HepG2 (cell line): ENCODE results near the gene FASTKD1. TPM values are rescaled to one million over a fixed set of nuclear protein-coding genes. Genes with fewer than 3 reads are reported as not detected.

Experiments used
- ARID2 ChIP-seq: sonication (generic); formaldehyde crosslinking; IDR thresholded peaks from 2 replicates; pipeline ENCODE4 v1.8.1; 2022; ENCODE audit warnings: mild to moderate bottlenecking, missing genetic modification reagents, borderline replicate concordance
- DNMT3B ChIP-seq: conservative IDR thresholded peaks from 2 replicates; pipeline ENCODE4 v1.6.1; 2016; ENCODE audit warnings: missing biosample characterization, control low read depth
- ELF1 ChIP-seq: sonication (generic); formaldehyde crosslinking; IDR thresholded peaks from 2 replicates; pipeline ENCODE4 v1.4.0; 2020; ENCODE audit warnings: missing genetic modification reagents
- FOXC1 ChIP-seq: sonication (generic); formaldehyde crosslinking; IDR thresholded peaks from 2 replicates; pipeline ENCODE4 v1.8.0; 2022; ENCODE audit warnings: mild to moderate bottlenecking, missing genetic modification reagents, borderline replicate concordance
- HNRNPK ChIP-seq: fragments of 200-400 bp; formaldehyde crosslinking; IDR thresholded peaks from 2 replicates; pipeline ENCODE4 v1.6.1; 2018; ENCODE audit warnings: low read length, low read depth, moderate library complexity, mild to moderate bottlenecking; ENCODE audit not compliant: poor library complexity, severe bottlenecking
- NCOR1 ChIP-seq: fragments of 200-600 bp; sonication (generic); IDR thresholded peaks from 2 replicates; pipeline ENCODE4 v1.7.0; 2017; ENCODE audit warnings: antibody characterized with exemption, low read length, borderline replicate concordance
- NR1H2 ChIP-seq: sonication (generic); formaldehyde crosslinking; IDR thresholded peaks from 2 replicates; pipeline ENCODE4 v1.8.1; 2022; ENCODE audit warnings: low read depth, missing genetic modification reagents, borderline replicate concordance
- TEAD2 ChIP-seq: sonication (generic); formaldehyde crosslinking; IDR thresholded peaks from 2 replicates; pipeline ENCODE4 v1.9.0; 2021; ENCODE audit warnings: missing genetic modification reagents
- ZBTB38 ChIP-seq: sonication (generic); formaldehyde crosslinking; IDR thresholded peaks from 2 replicates; pipeline ENCODE4 v1.5.1; 2020; ENCODE audit warnings: mild to moderate bottlenecking, missing genetic modification reagents
- ZFY ChIP-seq: sonication (generic); formaldehyde crosslinking; IDR thresholded peaks from 2 replicates; pipeline ENCODE4 v1.4.0; 2020; ENCODE audit warnings: missing genetic modification reagents
- ZNF263 ChIP-seq: sonication (generic); formaldehyde crosslinking; IDR thresholded peaks from 2 replicates; pipeline ENCODE4 v1.4.0; 2020; ENCODE audit warnings: missing genetic modification reagents
- ZNF382 ChIP-seq: sonication (generic); formaldehyde crosslinking; IDR thresholded peaks from 2 replicates; pipeline ENCODE4 v1.5.0; 2020; ENCODE audit warnings: missing genetic modification reagents, mild to moderate bottlenecking, borderline replicate concordance
- ZNF547 ChIP-seq: sonication (generic); formaldehyde crosslinking; IDR thresholded peaks from 2 replicates; pipeline ENCODE4 v1.5.1; 2020; ENCODE audit warnings: mild to moderate bottlenecking, missing genetic modification reagents
- ZNF75D ChIP-seq: sonication (generic); formaldehyde crosslinking; IDR thresholded peaks from 2 replicates; pipeline ENCODE4 v1.8.1; 2023; ENCODE audit warnings: missing genetic modification reagents, mild to moderate bottlenecking, borderline replicate concordance
- ZNF883 ChIP-seq: sonication (generic); formaldehyde crosslinking; IDR thresholded peaks from 2 replicates; pipeline ENCODE4 v1.5.1; 2020; ENCODE audit warnings: mild to moderate bottlenecking, missing genetic modification reagents; ENCODE audit errors: not compliant biosample characterization
- polyA plus RNA-seq, 8 experiments: library from polyadenylated mRNA; depleted of rRNA in 3 of 8; stranded (reverse) in 7 of 8; unstranded in 1 of 8; fragments of >200 nt; fragmentation: Illumina TruSeq in 4 of 8; extraction: Trizol in 4 of 8; gene quantifications; 2 replicates each; pipeline versions ENCODE4 v1.2.1 to v1.2.3, GENCODE V29; 2011 to 2016; ENCODE audit warnings: low read depth in 4 of 8, missing spikeins in 1 of 8, mixed read lengths in 1 of 8; ENCODE audit not compliant: insufficient read depth in 1 of 8
- total RNA-seq, 5 experiments: library from RNA; depleted of rRNA; stranded (reverse); fragments of >200 nt; fragmentation: Illumina TruSeq; extraction: Trizol; gene quantifications; 2 replicates each; pipeline ENCODE4 v1.2.3, GENCODE V29; 2016; ENCODE audit warnings: low read depth in 1 of 5
- TF ChIP-seq, protein P1 (sequence below): IDR thresholded peaks from 2 replicates; pipeline ENCODE4 v1.4.0; 2020; ENCODE audit warnings: mild to moderate bottlenecking, missing genetic modification reagents
- TF ChIP-seq, protein P2 (sequence below): sonication (generic); formaldehyde crosslinking; IDR thresholded peaks from 2 replicates; pipeline ENCODE4 v1.5.0; 2020; ENCODE audit warnings: mild to moderate bottlenecking, missing genetic modification reagents
- TF ChIP-seq, protein P3 (sequence below): IDR thresholded peaks from 2 replicates; pipeline ENCODE4 v1.6.1; 2016; ENCODE audit warnings: missing compliant biosample characterization, missing genetic modification reagents, borderline replicate concordance
- TF ChIP-seq, protein P4 (sequence below): sonication (generic); formaldehyde crosslinking; IDR thresholded peaks from 2 replicates; pipeline ENCODE4 v1.5.1; 2020; ENCODE audit warnings: mild to moderate bottlenecking, moderate library complexity, missing genetic modification reagents

The FASTKD1 gene
- total and polyA plus RNA-seq, 2 of the 13 experiments (the other 11 are each of a cell fraction or from before 2014, with no cell fraction given): 35.0 to 38.0 TPM

DNA sequence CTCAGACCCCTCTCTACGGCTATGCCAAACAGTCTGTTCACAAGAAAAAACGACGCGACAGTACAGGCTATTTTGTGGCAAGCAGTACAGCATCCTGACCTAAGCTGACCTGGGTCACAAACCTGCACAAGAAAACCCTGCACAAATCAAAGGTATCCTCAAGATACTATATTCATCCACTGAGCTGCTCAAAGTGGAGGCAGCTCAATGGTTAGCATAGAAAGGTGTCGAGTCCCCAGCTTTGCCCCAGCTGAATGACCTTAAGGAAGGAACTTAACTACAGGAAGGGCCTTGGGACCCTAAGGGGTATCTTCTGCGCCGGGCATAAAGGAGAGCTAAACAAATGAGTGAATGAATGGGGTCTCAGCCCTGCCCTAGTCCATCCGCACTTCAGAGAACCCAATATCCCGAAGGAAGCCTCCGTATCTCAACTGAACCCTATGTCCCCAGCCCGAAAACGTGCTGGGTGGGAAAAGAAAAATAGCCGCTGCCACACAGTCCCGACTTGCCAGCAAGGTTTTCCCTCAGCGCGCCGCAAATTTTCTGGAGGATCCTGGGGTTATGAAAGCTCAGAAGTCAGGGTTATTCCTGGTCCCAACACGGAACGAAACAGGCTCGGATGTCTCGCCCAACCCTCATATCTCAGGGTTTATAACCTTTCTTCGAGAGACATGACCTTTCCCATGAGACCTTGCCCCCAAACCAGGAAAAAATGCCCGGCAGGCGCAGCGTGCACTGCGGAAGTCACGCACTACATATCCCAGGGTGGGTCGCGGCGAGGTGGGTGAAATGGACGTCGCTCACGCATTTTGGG lies at the start of gene FASTKD1 (continued):
- TF ChIP-seq ZNF75D (CRISPR knock-in tag): no peak
- 0 out of 2 replicates have a peak, but pooled peaks have one; percentile 37 for TF ChIP-seq DNMT3B (CRISPR knock-in tag)
- TF ChIP-seq, protein P1, sequence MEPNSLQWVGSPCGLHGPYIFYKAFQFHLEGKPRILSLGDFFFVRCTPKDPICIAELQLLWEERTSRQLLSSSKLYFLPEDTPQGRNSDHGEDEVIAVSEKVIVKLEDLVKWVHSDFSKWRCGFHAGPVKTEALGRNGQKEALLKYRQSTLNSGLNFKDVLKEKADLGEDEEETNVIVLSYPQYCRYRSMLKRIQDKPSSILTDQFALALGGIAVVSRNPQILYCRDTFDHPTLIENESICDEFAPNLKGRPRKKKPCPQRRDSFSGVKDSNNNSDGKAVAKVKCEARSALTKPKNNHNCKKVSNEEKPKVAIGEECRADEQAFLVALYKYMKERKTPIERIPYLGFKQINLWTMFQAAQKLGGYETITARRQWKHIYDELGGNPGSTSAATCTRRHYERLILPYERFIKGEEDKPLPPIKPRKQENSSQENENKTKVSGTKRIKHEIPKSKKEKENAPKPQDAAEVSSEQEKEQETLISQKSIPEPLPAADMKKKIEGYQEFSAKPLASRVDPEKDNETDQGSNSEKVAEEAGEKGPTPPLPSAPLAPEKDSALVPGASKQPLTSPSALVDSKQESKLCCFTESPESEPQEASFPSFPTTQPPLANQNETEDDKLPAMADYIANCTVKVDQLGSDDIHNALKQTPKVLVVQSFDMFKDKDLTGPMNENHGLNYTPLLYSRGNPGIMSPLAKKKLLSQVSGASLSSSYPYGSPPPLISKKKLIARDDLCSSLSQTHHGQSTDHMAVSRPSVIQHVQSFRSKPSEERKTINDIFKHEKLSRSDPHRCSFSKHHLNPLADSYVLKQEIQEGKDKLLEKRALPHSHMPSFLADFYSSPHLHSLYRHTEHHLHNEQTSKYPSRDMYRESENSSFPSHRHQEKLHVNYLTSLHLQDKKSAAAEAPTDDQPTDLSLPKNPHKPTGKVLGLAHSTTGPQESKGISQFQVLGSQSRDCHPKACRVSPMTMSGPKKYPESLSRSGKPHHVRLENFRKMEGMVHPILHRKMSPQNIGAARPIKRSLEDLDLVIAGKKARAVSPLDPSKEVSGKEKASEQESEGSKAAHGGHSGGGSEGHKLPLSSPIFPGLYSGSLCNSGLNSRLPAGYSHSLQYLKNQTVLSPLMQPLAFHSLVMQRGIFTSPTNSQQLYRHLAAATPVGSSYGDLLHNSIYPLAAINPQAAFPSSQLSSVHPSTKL (CRISPR knock-in tag): peak; percentile 96
- TF ChIP-seq ARID2: no peak
- TF ChIP-seq ZNF263 (CRISPR knock-in tag): peak; percentile 44; the same call in 1 of the 2 replicates
- TF ChIP-seq TEAD2 (CRISPR knock-in tag): no peak
- 0 out of 2 replicates have a peak, but pooled peaks have one; percentile 67 for TF ChIP-seq NR1H2 (CRISPR knock-in tag)
- peak; percentile 81; the same call in 1 of the 2 replicates for TF ChIP-seq ZNF547 (CRISPR knock-in tag)
- no peak for TF ChIP-seq HNRNPK
- TF ChIP-seq NCOR1: peak; percentile 98
- TF ChIP-seq, protein P2, sequence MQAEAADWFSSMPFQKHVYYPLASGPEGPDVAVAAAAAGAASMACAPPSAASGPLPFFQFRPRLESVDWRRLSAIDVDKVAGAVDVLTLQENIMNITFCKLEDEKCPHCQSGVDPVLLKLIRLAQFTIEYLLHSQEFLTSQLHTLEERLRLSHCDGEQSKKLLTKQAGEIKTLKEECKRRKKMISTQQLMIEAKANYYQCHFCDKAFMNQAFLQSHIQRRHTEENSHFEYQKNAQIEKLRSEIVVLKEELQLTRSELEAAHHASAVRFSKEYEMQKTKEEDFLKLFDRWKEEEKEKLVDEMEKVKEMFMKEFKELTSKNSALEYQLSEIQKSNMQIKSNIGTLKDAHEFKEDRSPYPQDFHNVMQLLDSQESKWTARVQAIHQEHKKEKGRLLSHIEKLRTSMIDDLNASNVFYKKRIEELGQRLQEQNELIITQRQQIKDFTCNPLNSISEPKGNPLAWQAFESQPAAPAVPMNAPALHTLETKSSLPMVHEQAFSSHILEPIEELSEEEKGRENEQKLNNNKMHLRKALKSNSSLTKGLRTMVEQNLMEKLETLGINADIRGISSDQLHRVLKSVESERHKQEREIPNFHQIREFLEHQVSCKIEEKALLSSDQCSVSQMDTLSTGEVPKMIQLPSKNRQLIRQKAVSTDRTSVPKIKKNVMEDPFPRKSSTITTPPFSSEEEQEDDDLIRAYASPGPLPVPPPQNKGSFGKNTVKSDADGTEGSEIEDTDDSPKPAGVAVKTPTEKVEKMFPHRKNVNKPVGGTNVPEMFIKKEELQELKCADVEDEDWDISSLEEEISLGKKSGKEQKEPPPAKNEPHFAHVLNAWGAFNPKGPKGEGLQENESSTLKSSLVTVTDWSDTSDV: no peak
- TF ChIP-seq, protein P3, sequence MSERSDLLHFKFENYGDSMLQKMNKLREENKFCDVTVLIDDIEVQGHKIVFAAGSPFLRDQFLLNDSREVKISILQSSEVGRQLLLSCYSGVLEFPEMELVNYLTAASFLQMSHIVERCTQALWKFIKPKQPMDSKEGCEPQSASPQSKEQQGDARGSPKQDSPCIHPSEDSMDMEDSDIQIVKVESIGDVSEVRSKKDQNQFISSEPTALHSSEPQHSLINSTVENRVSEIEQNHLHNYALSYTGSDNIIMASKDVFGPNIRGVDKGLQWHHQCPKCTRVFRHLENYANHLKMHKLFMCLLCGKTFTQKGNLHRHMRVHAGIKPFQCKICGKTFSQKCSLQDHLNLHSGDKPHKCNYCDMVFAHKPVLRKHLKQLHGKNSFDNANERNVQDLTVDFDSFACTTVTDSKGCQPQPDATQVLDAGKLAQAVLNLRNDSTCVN (CRISPR knock-in tag): peak; percentile 57
- TF ChIP-seq ZNF883 (CRISPR knock-in tag): peak; percentile 83
- no peak for TF ChIP-seq ZNF382 (CRISPR knock-in tag)
- TF ChIP-seq ELF1 (CRISPR knock-in tag): peak; percentile 99
- TF ChIP-seq, protein P4, sequence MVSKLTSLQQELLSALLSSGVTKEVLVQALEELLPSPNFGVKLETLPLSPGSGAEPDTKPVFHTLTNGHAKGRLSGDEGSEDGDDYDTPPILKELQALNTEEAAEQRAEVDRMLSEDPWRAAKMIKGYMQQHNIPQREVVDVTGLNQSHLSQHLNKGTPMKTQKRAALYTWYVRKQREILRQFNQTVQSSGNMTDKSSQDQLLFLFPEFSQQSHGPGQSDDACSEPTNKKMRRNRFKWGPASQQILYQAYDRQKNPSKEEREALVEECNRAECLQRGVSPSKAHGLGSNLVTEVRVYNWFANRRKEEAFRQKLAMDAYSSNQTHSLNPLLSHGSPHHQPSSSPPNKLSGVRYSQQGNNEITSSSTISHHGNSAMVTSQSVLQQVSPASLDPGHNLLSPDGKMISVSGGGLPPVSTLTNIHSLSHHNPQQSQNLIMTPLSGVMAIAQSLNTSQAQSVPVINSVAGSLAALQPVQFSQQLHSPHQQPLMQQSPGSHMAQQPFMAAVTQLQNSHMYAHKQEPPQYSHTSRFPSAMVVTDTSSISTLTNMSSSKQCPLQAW (CRISPR knock-in tag): peak; percentile 91
- peak; percentile 76 for TF ChIP-seq ZFY (CRISPR knock-in tag)
- peak; percentile 83 for TF ChIP-seq FOXC1 (CRISPR knock-in tag)
- peak; percentile 81 for TF ChIP-seq ZBTB38 (CRISPR knock-in tag)
